Cardiac fibroblast (primary cell): ENCODE results near the gene CDK8.

Experiments
- DNase-seq, 2 donors: peaks; one replicate each; pipeline versions ENCODE4 v3.0.0 to v3.0.0-alpha.2; 2010; ENCODE audit warnings: low read depth in 2 of 2
- H3K4me3 ChIP-seq, 2 donors: replicated peaks in 1 of 2; 1 replicate in 1 of 2; 2 replicates in 1 of 2; pipeline ENCODE4 v1.5.1; 2011; ENCODE audit warnings: low read depth in 2 of 2, low read length in 2 of 2, mild to moderate bottlenecking in 2 of 2, moderate library complexity in 1 of 2
- CTCF ChIP-seq: IDR thresholded peaks from one replicate; pipeline ENCODE4 v1.5.1; 2011; ENCODE audit warnings: low read depth, mild to moderate bottlenecking, low read length, inconsistent platforms

Gene CDK8

GRCh38 chr13:26253787-26254582, at the start of gene CDK8:
Gene CDK8, plus strand, starts transcription at chr13:26254129. Its CDS starts 513 bp downstream, at chr13:26254642.
- no peak for TF ChIP-seq CTCF
- H3K4me3 ChIP-seq = peak within 1 kb of the TSS; percentile 71 to 72

GRCh38 chr13:26208287-26208686, 45.6 kb upstream of the CDK8 start:
- TF ChIP-seq CTCF = no peak
- no peak for DNase-seq
- H3K4me3 ChIP-seq = no peak overlapping the region

More at GRCh38 chr13:26253787-26254582, at the start of gene CDK8:
- DNase-seq = peak; percentile 94

- H3K4me3 ChIP-seq = no peak overlapping the region
- TF ChIP-seq CTCF = no peak
- no peak for DNase-seq
Measured at GRCh38 chr13:26213345-26213744, 40.6 kb upstream of the CDK8 start.

- no peak overlapping the region for H3K4me3 ChIP-seq
- DNase-seq = no peak
- TF ChIP-seq CTCF = no peak
Measured at GRCh38 chr13:26213982-26214381, 39.9 kb upstream of the CDK8 start.

GRCh38 chr13:26216042-26216441, 37.9 kb upstream of the CDK8 start:
- no peak overlapping the region for H3K4me3 ChIP-seq
- no peak for TF ChIP-seq CTCF
- no peak for DNase-seq

- TF ChIP-seq CTCF = no peak
- peak in 1 of 2 donors; percentile 35 for DNase-seq
- H3K4me3 ChIP-seq = no peak overlapping the region
Measured at GRCh38 chr13:26219726-26220125, 34.2 kb upstream of the CDK8 start.
